GM18951 (cell line): ENCODE data around the gene SHC2.
"Not testable (repeated sequence)": the region's sequence is repeated elsewhere in the genome, so short reads cannot be mapped to it uniquely, and the experiment has no call there.

ENCODE experiments used
- POLR2A ChIP-seq: IDR thresholded peaks from 4 replicates; pipeline ENCODE4 v1.6.1; 2011; ENCODE audit warnings: mild to moderate bottlenecking; ENCODE audit not compliant: insufficient read length, insufficient read depth; ENCODE audit errors: extremely low read depth
- in situ Hi-C: fragments of 300-500 bp; cut with MboI; formaldehyde crosslinking; loops from one replicate; pipeline ENCODE4 v1.12.0; 2022; ENCODE audit warnings: low sequenced_read_pairs, mixed read lengths, inconsistent platforms; ENCODE audit not compliant: unreplicated experiment

SHC2 gene

DNA sequence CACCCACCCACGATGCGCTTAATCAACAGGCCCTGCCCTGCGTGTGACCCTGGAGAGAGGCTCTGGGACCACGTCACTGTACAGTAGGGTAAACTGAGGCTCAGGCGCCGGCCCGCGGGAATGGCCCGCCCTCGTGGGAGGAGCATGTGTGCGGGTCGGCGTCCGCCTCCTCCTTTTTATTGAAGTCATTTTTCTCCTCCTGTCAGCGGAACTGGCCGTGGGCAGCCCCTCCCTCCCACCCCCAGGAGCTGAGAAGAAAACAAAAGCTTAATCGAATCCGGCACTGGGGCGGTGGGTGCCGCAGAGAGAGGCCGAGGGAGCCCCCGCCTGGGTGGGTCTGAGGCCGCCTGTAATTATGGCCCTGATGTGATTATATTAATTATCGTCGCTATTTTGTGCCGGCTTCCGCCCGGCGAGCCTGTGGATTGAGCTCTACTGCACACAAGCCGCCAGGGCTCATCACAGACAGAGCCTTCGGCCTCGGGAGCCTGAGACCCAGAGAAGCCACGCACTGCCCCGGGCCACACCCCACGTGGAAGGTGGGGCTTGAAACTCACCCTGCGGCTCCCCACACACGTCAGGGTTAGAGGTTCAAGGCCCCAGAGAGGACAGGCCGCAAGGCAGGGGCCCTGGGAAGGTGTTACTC is 58.8 kb downstream of the SHC2 start:
- TF ChIP-seq POLR2A: no peak

DNA sequence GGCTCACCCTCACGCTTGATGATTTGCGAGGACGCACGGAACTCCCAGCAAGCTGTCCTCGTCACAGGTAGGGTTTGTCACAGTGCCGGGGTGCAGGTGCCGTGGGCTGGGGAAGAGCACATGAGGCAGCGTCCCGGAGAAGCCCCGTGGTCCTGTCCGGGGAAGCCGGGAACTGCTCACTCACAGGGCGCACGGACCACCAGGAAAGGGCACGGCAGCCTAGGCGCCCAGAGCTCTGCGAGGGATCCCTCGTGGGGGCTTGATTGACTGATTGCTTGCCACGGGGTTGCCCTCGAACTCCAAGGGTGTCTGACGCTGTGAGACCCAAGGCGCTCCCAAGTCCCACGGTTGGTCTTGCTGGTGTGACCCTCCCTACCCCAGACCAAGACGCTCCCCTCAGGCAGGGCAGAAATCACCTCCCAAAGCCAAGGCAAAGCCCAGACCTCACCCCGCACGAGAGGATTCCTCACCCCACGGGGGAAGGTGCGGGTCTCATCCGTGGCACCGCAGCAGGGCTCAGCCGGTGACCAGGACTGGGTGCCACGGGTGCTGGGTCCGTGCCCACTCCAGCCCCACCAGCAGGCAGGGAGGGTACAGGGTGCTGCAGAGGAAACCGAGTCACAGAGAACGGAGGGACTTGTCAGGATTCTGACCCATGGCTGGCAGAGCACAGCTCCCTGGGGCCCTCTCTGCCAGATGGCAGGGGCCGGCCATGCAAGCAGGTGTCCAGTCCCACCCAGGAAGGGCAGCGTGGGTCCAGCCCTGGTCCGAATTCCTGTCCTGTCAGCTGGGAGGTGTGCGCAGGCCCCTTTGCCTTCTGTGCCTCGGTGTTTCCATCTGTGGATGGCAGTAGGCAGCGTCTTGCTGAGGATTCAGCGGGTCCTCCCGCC is 59.6 kb downstream of the SHC2 start:
- in situ Hi-C loops: no loop called here
- no peak for TF ChIP-seq POLR2A

More for the DNA sequence above, 58.8 kb downstream of the SHC2 start:
- in situ Hi-C loops: no loop called here

DNA sequence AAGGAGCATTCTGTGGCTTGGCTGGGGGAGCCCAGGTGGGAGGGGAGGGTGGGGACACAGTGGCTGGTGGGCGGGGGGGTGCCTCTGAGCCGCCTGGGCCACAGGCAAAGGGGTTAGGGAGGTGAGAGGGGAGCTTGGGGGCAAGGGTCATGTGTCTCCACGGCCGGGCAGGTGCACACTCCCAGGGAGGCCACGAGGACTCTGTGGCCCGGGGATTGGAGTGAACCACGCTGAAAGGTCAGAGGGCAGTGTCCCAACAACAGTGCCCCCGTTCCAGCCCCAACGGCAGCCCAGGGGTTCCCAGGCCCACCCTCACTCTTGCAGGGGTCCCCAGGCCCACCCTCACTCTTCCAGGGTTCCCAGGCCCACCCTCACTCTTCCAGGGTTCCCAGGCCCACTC is 61.5 kb downstream of the SHC2 start:
- no peak for TF ChIP-seq POLR2A

DNA sequence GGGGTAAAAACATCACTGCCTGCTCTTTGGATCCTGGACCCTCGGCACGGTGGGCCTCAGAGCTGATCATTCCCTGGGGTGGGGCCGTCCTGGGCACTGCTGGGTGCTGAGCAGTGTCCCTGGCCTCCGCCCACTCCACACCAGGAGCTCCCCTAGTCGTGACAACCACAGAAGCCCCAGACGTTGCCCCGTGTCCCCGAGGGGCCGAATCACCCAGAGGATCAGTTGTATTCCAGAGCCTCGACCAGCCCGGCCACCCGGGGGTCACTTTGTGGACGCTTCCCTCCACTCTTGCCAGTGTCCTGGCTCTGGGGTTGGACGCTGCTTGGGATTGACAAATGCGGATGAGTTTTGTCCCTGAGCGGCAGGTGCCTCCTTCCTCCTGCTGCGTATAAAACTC is 62.1 kb downstream of the SHC2 start:
- in situ Hi-C loops: no loop called here
- TF ChIP-seq POLR2A: no peak

More for the DNA sequence above, 61.5 kb downstream of the SHC2 start:
- in situ Hi-C loops: no loop called here

DNA sequence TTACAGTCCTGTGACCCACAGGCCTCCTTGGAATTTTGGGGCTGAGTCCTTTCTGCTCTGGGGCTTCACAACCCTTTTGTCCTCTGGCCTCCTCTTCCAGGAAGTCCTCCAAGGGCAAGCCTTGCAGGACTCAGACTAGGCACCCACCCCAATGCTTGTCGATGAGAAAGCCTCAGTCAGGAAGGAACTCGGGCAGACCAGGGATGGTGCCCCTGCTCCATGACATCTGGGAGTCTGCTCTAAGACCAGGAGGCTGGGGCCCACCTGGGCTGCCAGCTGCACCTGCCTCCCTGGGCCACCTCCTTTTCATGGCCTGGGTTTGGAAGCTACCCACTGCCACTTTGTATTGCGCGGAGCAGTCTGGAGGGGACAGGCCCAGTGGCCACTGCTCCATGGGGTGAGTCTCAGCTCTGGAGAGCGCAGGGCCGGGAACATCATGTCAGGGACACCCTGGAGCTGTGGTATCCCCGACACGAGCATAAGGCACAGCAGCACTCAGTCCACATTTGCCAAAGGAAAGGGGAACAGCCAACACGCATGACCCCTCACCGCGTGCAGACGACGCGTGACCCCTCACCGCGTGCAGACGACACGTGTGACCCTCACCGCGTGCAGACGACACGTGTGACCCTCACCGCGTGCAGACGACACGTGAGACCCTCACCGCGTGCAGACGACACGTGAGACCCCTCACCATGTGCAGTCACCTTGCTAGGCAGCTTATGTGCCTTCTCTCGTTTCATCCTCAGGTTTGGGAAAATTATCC is 62.7 kb downstream of the SHC2 start:
- no peak for TF ChIP-seq POLR2A
- in situ Hi-C loops: no loop called here

DNA sequence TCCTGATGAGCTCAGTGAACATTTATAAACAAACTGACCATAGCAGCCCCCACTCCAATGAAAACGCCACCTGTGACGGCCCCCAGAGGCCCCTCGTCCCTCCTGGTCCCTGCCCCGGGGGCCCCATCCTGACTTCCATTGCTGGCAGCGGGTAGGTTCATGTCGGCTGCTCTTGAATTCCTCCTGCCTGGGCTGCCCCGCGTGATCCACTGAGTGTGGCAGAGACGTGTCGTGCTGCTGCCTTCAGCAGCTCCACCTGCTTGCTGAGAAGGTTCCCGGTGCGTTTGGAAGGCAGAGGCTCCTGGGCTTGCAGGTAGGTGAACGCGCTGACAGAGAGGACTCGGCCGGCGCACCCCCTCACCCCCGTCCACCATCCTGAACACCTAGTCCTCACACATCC is 63.5 kb downstream of the SHC2 start:
- in situ Hi-C loops: no loop called here
- no peak for TF ChIP-seq POLR2A

DNA sequence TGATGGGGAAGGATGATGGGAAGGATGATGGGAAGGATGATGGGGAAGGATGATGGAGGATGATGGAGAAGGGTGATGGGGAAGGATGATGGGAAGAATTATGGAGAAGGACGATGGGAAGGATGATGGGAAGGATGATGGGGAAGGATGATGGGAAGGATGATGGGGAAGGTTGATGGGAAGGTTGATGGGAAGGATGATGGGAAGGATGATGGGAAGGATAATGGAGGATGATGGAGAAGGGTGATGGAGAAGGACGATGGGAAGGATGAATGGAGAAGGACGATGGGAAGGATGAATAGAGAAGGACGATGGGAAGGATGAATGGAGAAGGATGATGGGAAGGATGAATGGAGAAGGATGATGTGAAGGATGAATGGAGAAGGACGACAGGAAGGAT is 65.4 kb downstream of the SHC2 start:
- no peak for TF ChIP-seq POLR2A
- in situ Hi-C loops: no loop called here

DNA sequence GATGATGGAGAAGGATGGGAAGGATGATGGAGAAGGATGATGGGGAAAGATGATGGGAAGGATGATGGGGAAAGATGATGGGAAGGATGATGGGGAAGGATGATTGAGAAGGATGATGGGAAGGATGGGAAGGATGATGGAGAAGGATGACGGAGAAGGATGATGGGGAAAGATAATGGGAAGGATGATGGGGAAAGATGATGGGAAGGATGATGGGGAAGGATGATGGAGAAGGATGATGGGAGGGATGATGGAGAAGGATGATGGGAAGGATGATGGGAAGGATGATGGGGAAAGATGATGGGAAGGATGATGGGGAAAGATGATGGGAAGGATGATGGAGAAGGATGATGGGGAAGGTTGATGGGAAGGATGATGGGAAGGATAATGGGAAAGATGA is 66.0 kb downstream of the SHC2 start:
- in situ Hi-C loops: not testable (repeated sequence)

DNA sequence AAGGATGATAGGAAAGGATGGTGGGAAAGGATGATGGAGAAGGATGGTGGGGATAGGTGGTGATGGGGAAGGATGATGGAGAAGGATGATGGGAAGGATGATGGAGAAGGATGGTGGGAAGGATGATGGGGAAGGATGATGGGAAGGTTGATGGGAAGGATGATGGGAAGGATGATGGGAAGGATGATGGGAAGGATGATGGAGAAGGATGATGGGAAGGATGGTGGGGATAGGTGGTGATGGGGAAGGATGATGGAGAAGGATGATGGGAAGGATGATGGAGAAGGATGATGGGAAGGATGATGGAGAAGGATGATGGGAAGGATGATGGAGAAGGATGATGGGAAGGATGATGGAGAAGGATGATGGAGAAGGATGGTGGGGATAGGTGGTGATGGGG is 67.3 kb downstream of the SHC2 start:
- in situ Hi-C loops: not testable (repeated sequence)

DNA sequence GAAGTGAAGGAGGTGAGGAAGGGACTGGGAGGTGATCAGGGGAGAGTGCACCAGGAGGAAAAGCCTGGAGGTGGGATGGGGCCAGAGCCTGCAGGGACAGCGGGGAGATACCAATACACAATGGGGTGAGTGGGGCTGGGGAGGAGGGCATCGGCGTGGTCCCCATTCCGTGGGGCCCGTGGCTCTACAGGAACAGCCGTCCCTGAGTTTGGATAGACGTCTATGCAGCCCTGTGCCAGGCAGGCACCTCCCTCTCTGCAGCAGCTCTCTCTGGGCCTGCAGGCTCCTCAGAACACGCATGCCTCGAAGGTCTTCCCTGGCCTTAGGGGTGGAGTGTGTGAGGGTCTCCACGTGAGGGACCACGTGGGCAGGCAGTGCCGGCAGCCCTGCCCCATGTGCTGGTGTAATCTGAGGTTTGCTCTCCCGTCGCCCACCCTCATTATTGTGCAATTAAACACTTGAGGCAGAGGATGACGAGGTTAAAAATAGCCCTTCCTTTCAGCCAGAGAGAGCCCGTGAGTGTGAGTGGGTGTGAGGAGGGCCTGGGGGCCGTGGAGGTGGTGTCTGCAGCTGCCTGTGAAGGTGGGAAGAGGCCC is 68.4 kb downstream of the SHC2 start:
- TF ChIP-seq POLR2A: no peak
- in situ Hi-C loops: no loop called here

DNA sequence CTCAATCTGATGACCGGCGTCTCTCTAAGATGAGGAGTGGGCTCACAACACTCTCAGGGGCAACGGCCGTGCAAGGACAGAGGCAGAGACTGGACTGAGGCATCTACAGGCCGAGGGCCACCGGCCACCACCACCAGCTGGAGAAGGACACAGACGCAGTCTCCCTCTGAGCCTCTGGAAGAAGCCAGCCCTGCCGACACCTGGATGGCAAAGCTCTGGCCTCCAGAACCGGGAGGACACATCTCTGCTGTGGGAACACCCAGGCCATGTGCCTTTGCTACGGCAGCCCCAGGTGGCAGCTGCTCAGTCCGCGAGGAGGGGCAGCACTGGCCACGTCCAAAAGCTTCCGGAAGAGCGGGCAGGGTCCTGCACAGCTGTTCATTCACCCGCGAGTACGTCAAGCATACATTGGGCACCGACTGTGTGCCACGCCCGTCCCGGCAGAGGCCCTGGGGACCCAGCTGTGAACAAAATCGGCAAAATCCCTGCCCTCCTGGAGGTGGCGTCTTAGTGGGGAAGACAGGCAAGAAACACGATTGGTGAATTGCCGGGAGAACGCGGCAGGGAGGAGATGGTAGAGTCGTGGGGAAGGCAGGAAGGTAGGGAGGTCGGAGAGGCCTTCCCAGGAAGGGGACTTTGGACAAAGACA is 69.0 kb downstream of the SHC2 start:
- in situ Hi-C loops: no loop called here
- TF ChIP-seq POLR2A: no peak

DNA sequence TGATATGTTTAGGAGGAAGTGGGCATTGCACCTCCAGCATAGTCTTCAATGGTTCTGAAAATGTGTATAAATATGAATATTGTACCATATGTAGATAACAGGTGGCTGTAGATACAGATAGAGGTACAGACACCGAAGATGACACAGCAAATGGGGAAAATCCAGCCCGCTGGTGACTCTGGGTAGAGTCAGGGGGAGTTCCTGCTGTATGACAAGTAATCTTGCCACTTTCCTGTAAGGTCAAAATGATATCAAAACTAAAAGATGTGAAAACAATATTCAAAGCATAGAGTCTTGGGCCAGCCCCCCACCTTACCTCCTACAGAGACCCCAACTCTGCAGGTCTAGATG is 69.7 kb downstream of the SHC2 start:
- in situ Hi-C loops: no loop called here
- TF ChIP-seq POLR2A: no peak
